ENCODE results near the gene MYO16.

Gene MYO16

GRCh38 chr13:108795841-108796240, 166.4 kb downstream of the MYO16 start:
- DNase-seq (ENCODE audit: low read depth in 2 of 2) = no peak

DNA sequence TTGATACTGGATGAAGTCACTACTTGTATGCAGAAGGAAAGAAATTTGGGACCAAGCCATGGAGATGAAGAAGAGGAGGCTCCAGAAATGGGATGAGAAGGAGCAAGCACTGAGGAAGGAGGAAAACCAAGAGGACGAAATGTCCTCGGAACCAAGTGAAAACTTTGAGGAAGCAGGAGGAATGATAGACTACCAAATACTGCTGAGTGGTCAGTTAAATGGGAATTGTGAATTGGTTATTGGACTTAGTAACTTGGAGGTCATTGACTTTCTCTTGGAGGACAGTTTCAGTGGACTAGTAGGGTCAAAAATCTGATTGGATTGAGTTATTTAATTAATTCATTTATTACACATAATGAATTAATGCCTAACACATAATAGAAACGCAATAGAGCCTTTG, 167.9 kb downstream of the MYO16 start:
- DNase-seq (ENCODE audit: low read depth in 2 of 2) = no peak

DNA sequence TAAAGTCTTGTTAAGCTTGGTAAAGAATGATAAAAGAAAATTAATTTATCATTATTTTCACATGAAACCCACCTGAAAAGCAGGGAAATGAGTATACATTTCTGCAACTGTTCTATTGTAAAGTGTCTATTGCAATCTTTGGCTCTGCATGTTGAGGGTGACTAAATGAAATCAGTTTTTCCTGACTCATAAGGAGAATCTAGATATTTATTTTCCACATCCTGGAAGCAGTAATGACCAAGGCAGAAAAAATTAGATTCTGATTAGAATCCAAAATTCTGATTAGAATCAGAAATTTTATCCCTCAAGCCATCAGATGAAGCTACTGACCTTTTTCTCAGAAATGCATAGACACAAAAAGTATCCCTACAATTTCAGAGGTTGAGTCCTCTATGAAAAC, 178.4 kb downstream of the MYO16 start:
- no peak for DNase-seq (ENCODE audit: low read depth in 2 of 2)

GRCh38 chr13:108812165-108812564, 182.8 kb downstream of the MYO16 start:
- no peak for DNase-seq (ENCODE audit: low read depth in 2 of 2)

- DNase-seq (ENCODE audit: low read depth in 2 of 2) = no peak
Observed at GRCh38 chr13:108812661-108813060, 183.2 kb downstream of the MYO16 start.

GRCh38 chr13:108813587-108814170, 184.3 kb downstream of the MYO16 start:
- DNase-seq (ENCODE audit: low read depth in 2 of 2) = no peak

- no peak for DNase-seq (ENCODE audit: low read depth in 2 of 2)
Observed at GRCh38 chr13:108816375-108816774, 187.0 kb downstream of the MYO16 start.

GRCh38 chr13:108827646-108828045, 198.2 kb downstream of the MYO16 start:
- DNase-seq (ENCODE audit: low read depth in 2 of 2) = no peak

GRCh38 chr13:108828086-108828815, 198.8 kb downstream of the MYO16 start:
- no peak for DNase-seq (ENCODE audit: low read depth in 2 of 2)

GRCh38 chr13:108830916-108831315, 201.5 kb downstream of the MYO16 start:
- no peak for DNase-seq (ENCODE audit: low read depth in 2 of 2)

GRCh38 chr13:108833531-108833930, 204.1 kb downstream of the MYO16 start:
- no peak for DNase-seq (ENCODE audit: low read depth in 2 of 2)

GRCh38 chr13:108834193-108834592, 204.8 kb downstream of the MYO16 start:
- DNase-seq (ENCODE audit: low read depth in 2 of 2) = no peak

DNA sequence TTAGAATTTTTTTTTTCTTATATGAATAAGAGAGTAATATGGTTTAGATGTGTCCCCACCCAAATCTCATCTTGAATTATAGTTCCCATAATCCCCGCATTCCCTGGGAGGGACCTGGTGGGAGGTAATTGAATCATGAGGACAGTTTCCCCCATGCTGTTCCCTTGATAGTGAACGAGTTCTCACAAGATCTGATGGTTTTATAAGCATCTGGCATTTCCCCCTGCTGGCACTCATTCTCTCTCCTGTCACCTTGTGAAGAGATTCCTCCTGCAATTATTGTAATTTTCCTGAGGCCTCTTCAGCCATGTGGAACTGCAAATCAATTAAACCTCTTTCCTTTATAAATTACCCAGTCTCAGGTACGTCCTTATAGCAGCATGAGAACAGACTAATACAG, 205.7 kb downstream of the MYO16 start:
- no peak for DNase-seq (ENCODE audit: low read depth in 2 of 2)

DNA sequence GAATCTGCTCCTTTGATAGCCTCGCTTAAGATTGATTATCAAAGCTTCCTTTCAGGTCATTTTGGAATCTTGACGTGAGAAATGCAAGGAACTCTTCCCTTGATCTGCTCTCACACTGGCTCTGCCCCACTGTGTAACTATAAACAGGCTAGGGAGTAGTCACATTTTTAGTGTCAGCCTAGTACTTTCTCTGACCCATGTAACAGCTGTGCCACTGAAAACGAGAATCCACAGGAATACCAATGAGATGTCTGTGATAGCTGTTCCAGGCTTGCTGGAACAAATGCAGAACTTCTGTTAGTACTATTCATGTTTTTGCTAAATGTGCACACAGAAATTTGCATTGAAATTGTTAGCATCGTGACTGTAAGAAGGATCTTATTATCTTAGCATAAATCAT, 221.3 kb downstream of the MYO16 start:
- no peak for DNase-seq (ENCODE audit: low read depth in 2 of 2)

DNA sequence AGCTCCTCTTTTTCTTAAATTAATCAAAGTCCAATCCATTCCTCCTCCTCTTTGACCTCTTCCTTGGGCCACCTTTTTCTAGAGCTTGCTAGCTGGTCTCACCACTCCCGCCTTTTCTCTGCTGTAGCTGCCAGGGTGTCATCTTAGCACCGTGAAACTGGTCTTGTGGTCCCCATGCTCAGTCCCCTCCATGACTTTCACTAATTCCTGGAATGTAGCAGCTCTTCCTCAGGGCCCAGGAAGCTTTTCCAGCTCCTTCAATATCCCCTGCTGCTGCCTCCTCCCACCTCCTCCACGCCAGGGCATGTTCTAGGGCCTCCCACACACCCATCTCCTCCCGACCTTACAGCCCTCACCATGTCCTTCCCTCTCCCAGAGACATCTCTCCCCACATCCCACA, 222.2 kb downstream of the MYO16 start:
- no peak for DNase-seq (ENCODE audit: low read depth in 2 of 2)

DNA sequence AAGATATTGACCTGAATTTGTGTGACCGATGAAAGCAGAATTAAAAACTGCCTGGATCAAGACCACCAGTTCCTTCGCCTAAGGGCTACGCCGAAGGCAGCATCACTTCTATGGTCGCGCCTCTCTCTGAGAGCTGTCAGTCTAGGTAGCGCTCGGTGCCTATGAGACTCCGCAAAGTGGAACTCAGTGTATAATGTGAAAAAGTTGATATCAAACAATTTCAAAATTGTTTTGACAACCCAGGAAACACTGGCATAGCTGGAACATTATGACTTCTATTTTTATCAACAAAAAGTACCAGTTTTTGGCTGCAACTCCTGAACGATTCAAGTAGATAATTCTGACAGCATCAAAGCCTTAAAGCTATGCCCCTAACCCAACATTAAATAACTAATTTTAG, 223.6 kb downstream of the MYO16 start:
- DNase-seq (ENCODE audit: low read depth in 2 of 2) = no peak

GRCh38 chr13:108855737-108856387, 226.5 kb downstream of the MYO16 start:
- DNase-seq (ENCODE audit: low read depth in 2 of 2) = no peak

DNA sequence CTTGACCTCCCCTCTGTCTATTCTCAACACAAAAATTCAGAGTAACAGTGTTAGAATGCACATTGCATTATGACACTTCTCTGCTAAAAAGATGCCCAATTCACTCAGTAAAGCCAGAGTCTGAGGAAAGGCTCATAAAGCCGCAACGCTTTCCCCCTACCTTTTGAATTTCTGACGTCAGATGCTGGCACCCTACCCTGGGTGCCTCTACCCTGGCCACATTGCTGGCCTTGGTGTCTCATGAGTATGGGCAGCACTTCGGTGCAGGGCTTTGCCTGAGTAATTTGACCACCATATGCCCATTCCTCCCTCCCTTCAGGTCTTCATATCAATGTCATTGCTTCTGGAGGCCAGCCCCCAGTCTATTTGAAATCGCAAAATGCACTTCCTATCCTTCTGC, 229.3 kb downstream of the MYO16 start:
- no peak for DNase-seq (ENCODE audit: low read depth in 2 of 2)

DNA sequence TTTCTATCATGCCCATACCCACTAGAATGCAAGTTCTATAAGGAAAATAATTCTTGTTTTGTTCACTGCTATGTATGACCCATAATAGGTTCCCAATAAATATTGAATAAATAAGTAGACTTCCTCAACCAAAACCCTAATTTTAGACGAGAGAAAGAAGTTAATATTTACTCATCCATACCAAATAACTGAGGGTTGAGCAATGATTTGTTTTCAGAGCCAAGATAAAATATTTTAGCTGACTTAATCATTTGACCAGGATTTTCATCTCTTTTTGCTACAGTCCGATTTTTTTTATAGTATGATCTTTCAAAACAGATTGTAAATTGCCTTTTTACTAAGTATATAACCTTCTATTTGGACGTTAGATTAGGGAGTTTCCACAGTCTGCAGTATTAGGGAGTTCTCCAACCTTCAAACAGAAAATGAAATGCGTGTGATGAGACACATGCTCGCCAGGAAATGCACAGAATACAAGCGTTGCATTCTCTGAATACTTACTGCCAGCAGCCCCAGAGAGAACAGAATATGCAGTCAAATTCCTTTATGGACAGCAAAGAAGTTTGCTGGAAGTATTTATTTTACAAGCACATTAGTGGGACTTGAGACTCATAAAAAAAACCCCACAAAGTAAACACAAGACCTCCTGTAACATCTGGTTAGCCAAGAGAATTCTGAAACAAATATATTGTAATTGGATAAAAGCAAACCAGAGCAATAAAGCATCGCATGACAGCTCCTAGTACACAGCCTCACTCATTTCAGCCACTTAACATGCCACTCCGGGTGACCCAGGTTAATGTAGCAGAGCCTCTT, 230.0 kb downstream of the MYO16 start:
- no peak for DNase-seq (ENCODE audit: low read depth in 2 of 2)

DNA sequence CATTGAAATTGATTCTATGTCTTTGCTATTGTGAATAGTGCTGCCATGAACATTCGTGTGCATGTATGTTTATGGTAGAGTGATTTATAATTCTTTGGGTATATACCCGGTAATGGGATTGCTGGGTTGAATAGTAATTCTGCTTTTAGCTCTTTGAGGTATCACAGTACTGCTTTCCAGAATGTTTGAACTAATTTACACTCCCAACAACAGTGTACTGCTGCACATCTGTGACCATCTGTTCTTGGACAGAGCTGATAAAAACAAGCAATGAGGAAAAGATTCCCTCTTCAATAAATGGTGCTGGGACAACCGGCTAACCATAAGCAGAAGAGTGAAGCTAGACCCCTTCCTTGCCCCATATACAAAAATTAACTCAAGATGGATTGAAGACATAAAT, 231.0 kb downstream of the MYO16 start:
- DNase-seq (ENCODE audit: low read depth in 2 of 2) = no peak

- DNase-seq (ENCODE audit: low read depth in 2 of 2) = no peak
Observed at GRCh38 chr13:108877300-108877699, 247.9 kb downstream of the MYO16 start.

DNA sequence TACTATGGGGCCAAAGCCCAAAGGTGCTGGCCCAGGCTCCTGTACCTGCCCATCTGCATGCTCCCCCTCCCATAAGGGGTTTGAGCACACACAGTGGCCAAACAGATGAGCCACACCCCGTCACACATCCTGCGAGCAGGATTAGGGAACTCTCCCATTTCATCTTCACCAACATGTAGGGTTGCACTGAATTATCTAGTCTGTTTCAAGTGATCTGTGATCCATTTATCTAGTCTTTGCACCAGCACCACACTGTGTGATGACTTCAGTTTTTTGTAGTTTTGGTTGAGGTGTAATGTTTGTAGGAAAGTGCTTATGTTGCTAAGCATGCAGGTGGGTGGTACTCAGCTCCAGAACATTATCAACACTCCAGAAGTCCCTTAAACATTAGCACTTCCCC, 249.3 kb downstream of the MYO16 start:
- no peak for DNase-seq (ENCODE audit: low read depth in 2 of 2)

Data from stimulated activated CD4-positive, alpha-beta T cell treated with anti-CD3 and anti-CD28 coated beads, Interleukin-15, amount 100 ng/mL, for 48 hours (primary cell).